ENCODE data around the gene RPS19.

- no peak for TF ChIP-seq CTCF (conservative IDR thresholded peaks at IDR 0.05 in 1 of 2, IDR thresholded peaks at IDR 0.05 in 1 of 2; ENCODE audit: extremely low read depth in 1 of 2, insufficient read depth in 1 of 2, low read depth in 1 of 2, low read length in 2 of 2)
- no peak for TF ChIP-seq EZH2 (IDR thresholded peaks at IDR 0.05; ENCODE audit: borderline replicate concordance, low read length)
Observed at GRCh38 chr19:41904118-41904870, 44.2 kb downstream of the RPS19 start.
